GM10266 (cell line): ENCODE data around the gene RASA4.
"Not testable (repeated sequence)": the region's sequence is repeated elsewhere in the genome, so short reads cannot be mapped to it uniquely, and the experiment has no call there.

ENCODE experiments used
- DNase-seq: peaks from one replicate; pipeline ENCODE4 v3.0.0; 2012; ENCODE audit errors: extremely low spot score
- TF ChIP-seq, protein P1 (sequence below): IDR thresholded peaks from 2 replicates; pipeline ENCODE4 v1.5.1; 2012; ENCODE audit warnings: mild to moderate bottlenecking, low read depth; ENCODE audit not compliant: control insufficient read depth, insufficient read depth; ENCODE audit errors: missing control alignments

RASA4 gene

GRCh38 chr7:102572261-102573239 lies 44.0 kb downstream of the RASA4 start, which contains the start of gene POLR2J3:
Gene POLR2J3 (minus strand): TSS chr7:102572583. CDS start chr7:102572521, 62 bp downstream.
- TF ChIP-seq, protein P1, sequence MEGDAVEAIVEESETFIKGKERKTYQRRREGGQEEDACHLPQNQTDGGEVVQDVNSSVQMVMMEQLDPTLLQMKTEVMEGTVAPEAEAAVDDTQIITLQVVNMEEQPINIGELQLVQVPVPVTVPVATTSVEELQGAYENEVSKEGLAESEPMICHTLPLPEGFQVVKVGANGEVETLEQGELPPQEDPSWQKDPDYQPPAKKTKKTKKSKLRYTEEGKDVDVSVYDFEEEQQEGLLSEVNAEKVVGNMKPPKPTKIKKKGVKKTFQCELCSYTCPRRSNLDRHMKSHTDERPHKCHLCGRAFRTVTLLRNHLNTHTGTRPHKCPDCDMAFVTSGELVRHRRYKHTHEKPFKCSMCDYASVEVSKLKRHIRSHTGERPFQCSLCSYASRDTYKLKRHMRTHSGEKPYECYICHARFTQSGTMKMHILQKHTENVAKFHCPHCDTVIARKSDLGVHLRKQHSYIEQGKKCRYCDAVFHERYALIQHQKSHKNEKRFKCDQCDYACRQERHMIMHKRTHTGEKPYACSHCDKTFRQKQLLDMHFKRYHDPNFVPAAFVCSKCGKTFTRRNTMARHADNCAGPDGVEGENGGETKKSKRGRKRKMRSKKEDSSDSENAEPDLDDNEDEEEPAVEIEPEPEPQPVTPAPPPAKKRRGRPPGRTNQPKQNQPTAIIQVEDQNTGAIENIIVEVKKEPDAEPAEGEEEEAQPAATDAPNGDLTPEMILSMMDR: peak; percentile 68
- DNase-seq: not testable (repeated sequence)

- not testable (repeated sequence) for DNase-seq
These were observed 47.9 kb downstream of the RASA4 start for GRCh38 chr7:102568620-102569019.

DNA sequence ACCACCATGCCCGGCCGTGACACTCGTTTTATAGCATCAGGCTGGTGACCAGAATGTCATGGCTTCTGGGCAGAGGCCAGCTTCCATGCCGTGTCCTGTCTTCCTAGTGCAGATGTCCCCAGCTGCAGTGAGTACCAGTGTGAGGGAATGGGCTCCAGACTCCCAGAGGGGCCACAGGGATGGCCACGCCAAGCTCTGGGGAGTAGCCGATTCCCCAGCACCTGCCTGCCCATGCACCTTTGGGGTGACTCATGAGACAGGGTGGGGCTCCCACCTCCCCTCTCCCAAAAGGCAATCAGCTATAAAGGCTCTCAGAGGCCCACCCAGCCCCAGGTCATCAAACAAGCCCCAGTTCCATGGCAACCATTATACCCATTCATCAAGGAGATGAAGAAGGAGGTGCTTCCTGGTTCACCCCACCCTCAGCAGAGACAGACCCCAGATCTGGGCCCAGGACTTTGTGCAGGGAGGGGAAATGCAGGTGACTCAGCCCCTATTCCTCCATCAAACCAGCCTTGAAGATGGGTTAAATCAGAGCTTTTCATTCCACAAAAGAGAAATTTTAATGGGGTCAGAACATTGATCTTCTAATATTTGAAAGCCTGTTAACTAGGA lies 65.6 kb downstream of the RASA4 start, which contains the start of gene SPDYE2:
Gene SPDYE2 (plus strand): TSS at position 419 of the 615 bp plus-strand sequence. CDS start 2,030 bp downstream, outside the sequence.
- not testable (repeated sequence) for DNase-seq

- DNase-seq: not testable (repeated sequence)
These were observed 70.2 kb downstream of the RASA4 start for GRCh38 chr7:102546353-102546752.

GRCh38 chr7:102545288-102545687 lies 71.3 kb downstream of the RASA4 start:
- not testable (repeated sequence) for DNase-seq

- not testable (repeated sequence) for DNase-seq
These were observed 72.2 kb downstream of the RASA4 start for GRCh38 chr7:102544372-102544771.

GRCh38 chr7:102543596-102543995 lies 73.0 kb downstream of the RASA4 start, which contains the start of gene UPK3BL2:
Gene UPK3BL2 (minus strand): TSS chr7:102543696. CDS start chr7:102543636, 60 bp downstream.
- DNase-seq: not testable (repeated sequence)

DNA sequence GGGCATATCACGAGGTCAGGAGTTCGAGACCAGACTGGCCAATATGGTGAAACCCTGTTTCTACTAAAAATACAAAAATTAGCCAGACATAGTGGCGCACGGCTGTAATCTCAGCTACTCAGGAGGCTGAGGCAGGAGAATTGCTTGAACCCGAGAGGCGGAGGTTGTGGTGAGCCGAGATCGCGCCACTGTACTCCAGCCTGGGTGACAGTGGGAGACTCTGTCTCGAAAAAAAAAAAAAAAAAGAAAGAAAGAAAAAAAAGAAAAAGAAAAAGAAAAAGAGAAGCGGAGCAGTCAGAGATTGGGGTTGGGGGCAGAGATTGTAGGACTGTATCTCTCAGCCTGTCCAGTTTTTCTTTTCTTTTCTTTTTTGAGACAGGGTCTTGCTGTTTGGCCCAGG lies 73.8 kb downstream of the RASA4 start:
- DNase-seq: not testable (repeated sequence)

DNA sequence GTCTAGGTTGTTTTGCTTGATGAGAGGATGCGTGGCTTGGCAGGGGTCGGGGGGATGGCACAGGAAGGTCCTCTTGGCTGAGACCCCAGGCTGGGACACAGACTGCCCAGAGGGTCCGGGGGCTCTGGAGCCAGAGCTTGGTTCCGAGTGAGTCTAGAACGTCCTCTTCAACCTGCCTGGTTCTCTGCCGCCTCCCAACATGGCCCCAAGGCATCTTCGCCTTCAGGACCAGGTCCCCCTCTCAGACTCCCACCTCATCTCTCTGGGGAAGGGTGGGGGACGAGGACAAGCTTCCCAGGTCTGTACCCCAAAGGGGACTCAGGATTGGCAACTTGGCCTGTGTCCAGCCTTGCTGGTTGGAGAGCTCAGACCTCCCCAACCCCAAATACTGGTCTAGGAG lies 74.5 kb downstream of the RASA4 start:
- not testable (repeated sequence) for DNase-seq

DNA sequence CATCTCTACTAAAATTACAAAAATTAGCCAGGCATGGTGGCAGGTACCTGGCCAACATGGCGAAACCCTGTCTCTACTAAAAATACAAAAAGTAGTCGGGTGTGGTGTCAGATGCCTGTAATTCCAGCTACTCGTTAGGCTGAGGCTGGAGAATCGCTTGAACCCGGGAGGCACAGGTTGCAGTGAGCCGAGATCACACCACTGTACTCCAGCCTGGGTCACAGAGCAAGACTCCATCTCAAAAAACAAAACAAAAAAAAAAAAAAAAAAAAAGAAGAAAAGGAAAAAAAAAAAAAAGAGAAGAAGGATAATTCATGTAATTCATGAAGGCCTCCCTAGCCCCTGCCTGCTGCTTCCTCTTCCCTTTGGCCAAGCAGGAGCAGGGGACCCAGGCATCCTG lies 76.0 kb downstream of the RASA4 start:
- DNase-seq: not testable (repeated sequence)

DNA sequence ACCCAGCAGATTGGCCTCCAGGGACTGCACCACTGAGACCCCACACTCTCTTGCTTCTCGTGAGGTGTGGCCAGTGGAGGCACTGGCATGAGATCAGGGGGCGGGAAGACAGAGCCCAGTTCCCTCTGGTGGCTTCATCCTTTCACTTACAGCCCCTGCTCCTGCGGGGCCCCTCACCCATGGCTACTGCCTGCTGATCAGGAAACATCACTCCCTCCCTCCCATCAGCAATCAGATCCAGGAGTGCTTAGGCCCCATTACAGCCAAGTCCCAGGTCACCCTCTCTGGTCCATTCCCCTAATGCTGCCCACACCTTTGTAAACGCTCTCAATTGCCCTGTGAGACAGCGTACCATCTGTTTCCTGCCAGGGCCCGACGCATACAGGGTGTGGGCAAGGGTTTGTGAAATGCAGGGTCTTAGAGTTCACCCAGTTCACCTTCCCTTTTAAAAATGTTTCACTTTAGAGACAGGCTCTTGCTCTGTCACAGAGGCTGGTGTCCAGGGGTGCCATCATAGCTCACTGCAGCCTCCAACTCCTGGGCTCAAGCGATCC lies 81.4 kb downstream of the RASA4 start:
- DNase-seq: not testable (repeated sequence)

DNA sequence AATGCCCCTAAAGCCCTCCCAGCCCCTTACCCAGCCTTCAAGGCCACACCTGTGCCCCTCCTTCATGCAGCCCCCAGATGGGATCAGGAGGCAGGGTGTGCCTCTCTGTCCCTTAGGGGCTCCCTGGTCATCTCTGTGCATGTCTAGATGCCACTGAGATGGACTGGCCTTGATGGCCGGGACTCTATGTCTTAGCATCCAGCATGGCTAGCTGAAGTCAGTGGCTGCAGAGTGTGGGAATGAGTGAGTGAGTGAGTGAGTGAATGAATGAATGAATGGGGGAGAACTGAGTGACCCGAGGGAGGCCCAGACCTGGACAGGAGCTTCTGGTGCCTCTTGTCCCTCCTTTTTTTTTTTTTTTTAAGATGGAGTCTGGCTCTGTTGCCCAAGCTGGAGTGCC lies 84.4 kb downstream of the RASA4 start:
- DNase-seq: not testable (repeated sequence)

- DNase-seq: not testable (repeated sequence)
These were observed 85.0 kb downstream of the RASA4 start for GRCh38 chr7:102531583-102531982.

- DNase-seq: not testable (repeated sequence)
These were observed 88.4 kb downstream of the RASA4 start for GRCh38 chr7:102527822-102528793.

DNA sequence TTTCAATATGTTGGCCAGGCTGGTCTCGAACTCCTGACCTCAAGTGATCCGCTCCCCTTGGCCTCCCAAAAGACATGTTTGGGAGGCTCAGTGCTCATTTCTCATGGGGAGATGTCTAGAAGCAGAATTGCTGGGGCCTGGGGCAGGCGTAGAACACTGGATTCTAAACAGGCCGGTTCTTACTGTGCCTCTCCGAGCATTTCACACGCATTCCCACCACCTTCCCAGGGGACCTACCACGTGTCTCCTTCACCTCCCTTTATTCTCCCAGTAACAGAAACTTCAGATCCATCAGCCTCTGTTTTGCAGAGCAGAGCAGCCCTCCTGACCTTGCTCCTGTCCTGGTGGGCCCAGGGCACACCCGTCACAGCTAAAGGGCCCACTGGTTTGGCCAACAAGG lies 89.4 kb downstream of the RASA4 start:
- DNase-seq: not testable (repeated sequence)

- DNase-seq: not testable (repeated sequence)
These were observed 91.8 kb downstream of the RASA4 start for GRCh38 chr7:102524803-102525202.
